ENCODE measurements around the gene ZNF548. TPM values are rescaled to one million over a fixed set of nuclear protein-coding genes. Genes with fewer than 3 reads are reported as not detected.

The ZNF548 gene
- polyA plus RNA-seq (2011; rRNA removed) (12.7 and 14.2 TPM in 2 replicates), polyA minus RNA-seq (2011; rRNA and poly(A)+ RNA removed) (21.8 and 23.5 TPM in 2 replicates)

DNA sequence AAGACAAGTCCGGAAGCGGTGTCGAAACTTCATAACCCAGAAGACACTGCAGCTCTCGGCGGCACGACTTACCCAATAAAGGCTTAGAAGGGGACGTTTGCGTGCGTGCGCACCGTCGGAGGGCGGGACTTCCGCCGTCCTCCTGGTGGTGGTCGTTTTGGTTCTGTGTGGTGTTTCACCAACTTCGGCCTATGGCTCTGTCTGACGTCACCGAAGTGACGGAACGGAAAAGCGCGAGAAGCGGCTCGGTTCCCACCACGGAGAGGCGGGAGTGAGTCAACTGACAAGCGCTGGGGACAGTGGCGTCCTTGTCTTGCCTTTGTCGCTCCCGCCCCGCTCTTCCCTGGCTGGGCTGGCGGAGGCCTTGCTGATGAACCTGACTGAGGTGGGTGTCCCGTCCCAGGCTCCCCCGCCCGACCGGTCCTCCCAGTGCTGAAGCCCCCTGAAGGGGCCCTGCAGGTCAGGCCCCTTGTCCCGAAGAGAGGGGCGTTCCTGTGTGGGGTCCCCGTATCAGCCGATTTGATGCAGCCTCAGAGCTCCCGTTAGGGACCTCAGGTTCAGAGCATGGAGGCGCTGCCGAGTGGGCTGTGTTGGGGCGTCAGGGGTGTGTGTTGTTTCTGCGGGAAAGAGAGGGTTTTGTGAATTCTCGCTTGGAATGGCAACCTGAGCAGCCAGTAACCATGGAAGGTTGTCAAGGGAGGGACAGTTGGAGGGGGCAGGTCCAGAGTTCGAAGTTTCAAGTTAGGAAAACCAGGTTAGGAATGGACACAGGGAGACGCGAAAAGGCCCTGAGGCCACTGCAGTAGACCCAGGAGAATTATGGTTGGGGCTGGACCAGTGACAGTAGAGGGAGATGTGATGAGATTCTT, at the start of gene ZNF548:
TSS of gene ZNF548 (plus strand) at position 125 of the 869 bp plus-strand sequence. CDS start at position 371, 246 bp downstream.
- DNase-seq (ENCODE audit: low read depth, low spot score) = peak; percentile 99
- Histone ChIP-seq H3K27ac (ENCODE audit: low read depth, low read length) (peak within 1 kb of the TSS; percentile 98), H3K4me3 (ENCODE audit: low read depth, low read length) (peak within 1 kb of the TSS; percentile 93), H3K27me3 (ENCODE audit: control insufficient read depth, insufficient read depth, low read length) (no peaks in the 10 kb centered on the region), H3K9me3 (ENCODE audit: control insufficient read depth, insufficient read depth, low read length) (no peaks in the 10 kb centered on the region; the same call in 1 of the 2 replicates)
- TF ChIP-seq, protein P1, sequence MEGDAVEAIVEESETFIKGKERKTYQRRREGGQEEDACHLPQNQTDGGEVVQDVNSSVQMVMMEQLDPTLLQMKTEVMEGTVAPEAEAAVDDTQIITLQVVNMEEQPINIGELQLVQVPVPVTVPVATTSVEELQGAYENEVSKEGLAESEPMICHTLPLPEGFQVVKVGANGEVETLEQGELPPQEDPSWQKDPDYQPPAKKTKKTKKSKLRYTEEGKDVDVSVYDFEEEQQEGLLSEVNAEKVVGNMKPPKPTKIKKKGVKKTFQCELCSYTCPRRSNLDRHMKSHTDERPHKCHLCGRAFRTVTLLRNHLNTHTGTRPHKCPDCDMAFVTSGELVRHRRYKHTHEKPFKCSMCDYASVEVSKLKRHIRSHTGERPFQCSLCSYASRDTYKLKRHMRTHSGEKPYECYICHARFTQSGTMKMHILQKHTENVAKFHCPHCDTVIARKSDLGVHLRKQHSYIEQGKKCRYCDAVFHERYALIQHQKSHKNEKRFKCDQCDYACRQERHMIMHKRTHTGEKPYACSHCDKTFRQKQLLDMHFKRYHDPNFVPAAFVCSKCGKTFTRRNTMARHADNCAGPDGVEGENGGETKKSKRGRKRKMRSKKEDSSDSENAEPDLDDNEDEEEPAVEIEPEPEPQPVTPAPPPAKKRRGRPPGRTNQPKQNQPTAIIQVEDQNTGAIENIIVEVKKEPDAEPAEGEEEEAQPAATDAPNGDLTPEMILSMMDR (IDR thresholded peaks at IDR 0.05; ENCODE audit: low read depth, low read length) = peak; percentile 31
- POLR2A ChIA-PET = interaction anchor here (0.6 to 1.6 kb wide), 7 partner anchors 11 to 781 kb away, joined by 3 to 6 read pairs (median 3); partner anchors contain the start of genes TRAPPC2B, ZNF154 and ZNF547
- CTCF ChIA-PET = interaction anchor here (0.7 to 1.5 kb wide), 2 partner anchors 16 to 24 kb away, joined by 3 to 10 read pairs; no protein-coding TSS in a partner anchor

DNA sequence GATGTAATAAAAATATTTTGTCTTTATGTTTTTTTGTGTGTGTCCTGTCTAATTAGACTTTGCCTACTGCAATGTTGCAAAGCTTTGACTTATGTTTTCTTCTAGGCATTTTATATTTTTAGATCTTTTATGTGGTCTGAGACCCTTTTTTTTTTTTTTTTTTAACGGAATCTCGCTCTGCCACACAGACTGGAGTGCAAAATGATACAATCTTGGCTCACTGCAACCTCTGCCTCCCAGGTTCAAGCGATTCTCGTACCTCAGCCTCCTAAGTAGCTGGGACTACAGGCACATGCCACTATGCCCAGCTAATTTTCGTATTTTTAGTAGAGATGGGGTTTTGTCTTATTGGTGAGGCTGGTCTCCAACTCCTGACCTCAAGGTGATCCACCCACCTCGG, 47.1 kb upstream of the ZNF548 start:
- TF ChIP-seq, protein P1 (IDR thresholded peaks at IDR 0.05; ENCODE audit: low read depth, low read length) = no peak
- ChIA-PET CTCF (no interaction called here), POLR2A (no interaction called here)
- no peaks in the 10 kb centered on the region for H3K9me3 ChIP-seq (ENCODE audit: control insufficient read depth, insufficient read depth, low read length)
- H3K27ac ChIP-seq (ENCODE audit: low read depth, low read length) = no peak overlapping the region
- no peaks in the 10 kb centered on the region for H3K27me3 ChIP-seq (ENCODE audit: control insufficient read depth, insufficient read depth, low read length)
- no peak overlapping the region for H3K4me3 ChIP-seq (ENCODE audit: low read depth, low read length)
- DNase-seq (ENCODE audit: low read depth, low spot score) = no peak

DNA sequence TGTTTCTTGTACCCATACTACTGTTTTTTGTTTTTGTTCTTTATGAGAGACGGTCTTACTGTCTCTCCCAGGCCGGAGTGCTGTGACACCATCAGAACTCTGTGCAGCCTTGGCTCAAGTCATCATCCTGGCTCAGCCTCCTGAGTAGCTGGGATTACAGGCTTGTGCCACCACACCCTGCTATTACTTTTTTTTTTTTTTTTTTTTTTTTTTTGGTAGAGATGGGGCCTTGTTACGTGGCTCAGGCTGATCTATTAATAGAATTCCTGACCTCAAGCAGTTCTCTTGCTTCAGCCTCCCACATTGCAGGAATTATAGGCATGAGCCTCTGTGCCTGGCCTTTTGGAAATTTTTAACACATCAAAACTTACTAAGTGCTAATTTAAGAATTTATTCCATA, 41.5 kb upstream of the ZNF548 start:
- Histone ChIP-seq H3K4me3 (ENCODE audit: low read depth, low read length) (no peak overlapping the region), H3K9me3 (ENCODE audit: control insufficient read depth, insufficient read depth, low read length) (no peaks in the 10 kb centered on the region; the same call in 1 of the 2 replicates), H3K27ac (ENCODE audit: low read depth, low read length) (no peak overlapping the region), H3K27me3 (ENCODE audit: control insufficient read depth, insufficient read depth, low read length) (no peaks in the 10 kb centered on the region)
- DNase-seq (ENCODE audit: low read depth, low spot score) = no peak
- TF ChIP-seq, protein P1 (IDR thresholded peaks at IDR 0.05; ENCODE audit: low read depth, low read length) = no peak
- POLR2A ChIA-PET = no interaction called here
- CTCF ChIA-PET = no interaction called here

DNA sequence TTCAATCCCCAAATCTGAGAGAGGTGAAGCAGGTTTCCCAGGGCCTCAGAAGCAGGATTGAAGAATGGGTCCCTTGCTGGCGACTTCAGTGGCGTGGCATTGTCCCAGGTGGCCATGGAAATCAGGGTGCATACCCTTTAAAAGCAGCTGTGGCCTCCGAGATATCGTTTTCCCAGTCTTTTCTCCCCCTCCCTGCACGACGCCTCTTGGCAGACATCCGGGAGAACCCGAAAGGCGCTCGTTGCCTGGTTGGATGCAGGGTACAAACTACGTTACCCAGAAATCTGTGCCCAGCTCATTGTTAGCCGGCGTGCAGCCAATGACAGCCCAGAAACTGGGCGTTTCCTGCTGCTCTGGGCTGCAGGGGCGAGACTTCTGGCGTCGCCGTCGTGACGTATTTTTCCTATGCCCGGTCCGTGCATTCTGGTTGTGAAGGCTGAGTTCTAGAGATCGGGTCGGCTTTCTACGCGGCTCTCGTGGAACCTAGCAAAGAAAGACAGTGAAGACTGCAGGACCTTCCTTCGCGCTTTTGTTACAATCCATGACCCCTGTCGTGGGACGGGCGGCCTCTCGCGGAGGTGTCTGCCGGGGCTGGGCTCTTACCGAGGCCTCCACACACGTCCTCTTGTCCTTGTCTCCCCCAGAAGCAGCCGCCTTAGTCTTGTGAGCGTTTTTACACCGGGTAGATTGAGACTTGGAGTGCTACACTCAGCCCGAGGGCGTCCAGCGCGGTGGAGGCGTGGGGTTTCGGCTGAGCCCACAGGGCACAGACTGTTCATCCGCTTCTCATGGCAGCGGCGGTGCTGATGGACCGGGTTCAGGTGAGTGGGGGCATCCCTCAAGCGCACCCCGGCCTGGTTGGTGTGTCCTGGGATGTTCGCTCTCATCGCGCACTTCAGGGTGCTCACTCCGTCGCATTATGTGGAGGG, 38.5 kb upstream of the ZNF548 start, which contains the start of gene ZNF304:
TSS of gene ZNF304 (plus strand) at position 395 of the 929 bp plus-strand sequence. CDS start at position 789, 394 bp downstream.
- ChIA-PET POLR2A (interaction anchor here (0.5 to 1.1 kb wide), 2 partner anchors 49 to 423 kb away, joined by 4 read pairs; no protein-coding TSS in a partner anchor), CTCF (interaction anchor here (0.7 kb wide), 1 partner anchor 12 kb away, joined by 3 read pairs; no protein-coding TSS in a partner anchor)
- peak within 1 kb of the TSS; percentile 39 for H3K27ac ChIP-seq (ENCODE audit: low read depth, low read length)

More for the DNA sequence above, 38.5 kb upstream of the ZNF548 start, which contains the start of gene ZNF304:
- H3K27me3 ChIP-seq (ENCODE audit: control insufficient read depth, insufficient read depth, low read length) = no peaks in the 10 kb centered on the region
- H3K4me3 ChIP-seq (ENCODE audit: low read depth, low read length) = peak within 1 kb of the TSS; percentile 100
- DNase-seq (ENCODE audit: low read depth, low spot score) = peak; percentile 84
- H3K9me3 ChIP-seq (ENCODE audit: control insufficient read depth, insufficient read depth, low read length) = no peaks in the 10 kb centered on the region; the same call in none of the 2 replicates
- TF ChIP-seq, protein P1 (IDR thresholded peaks at IDR 0.05; ENCODE audit: low read depth, low read length) = no peak

Measured in AG04450 (cell line).